ENCODE data around the gene SFTA2. TPM values are rescaled to one million over a fixed set of nuclear protein-coding genes. Genes with fewer than 3 reads are reported as not detected.

SFTA2 gene
- total RNA-seq, 4 donors from 2014 or later, result not detected

DNA sequence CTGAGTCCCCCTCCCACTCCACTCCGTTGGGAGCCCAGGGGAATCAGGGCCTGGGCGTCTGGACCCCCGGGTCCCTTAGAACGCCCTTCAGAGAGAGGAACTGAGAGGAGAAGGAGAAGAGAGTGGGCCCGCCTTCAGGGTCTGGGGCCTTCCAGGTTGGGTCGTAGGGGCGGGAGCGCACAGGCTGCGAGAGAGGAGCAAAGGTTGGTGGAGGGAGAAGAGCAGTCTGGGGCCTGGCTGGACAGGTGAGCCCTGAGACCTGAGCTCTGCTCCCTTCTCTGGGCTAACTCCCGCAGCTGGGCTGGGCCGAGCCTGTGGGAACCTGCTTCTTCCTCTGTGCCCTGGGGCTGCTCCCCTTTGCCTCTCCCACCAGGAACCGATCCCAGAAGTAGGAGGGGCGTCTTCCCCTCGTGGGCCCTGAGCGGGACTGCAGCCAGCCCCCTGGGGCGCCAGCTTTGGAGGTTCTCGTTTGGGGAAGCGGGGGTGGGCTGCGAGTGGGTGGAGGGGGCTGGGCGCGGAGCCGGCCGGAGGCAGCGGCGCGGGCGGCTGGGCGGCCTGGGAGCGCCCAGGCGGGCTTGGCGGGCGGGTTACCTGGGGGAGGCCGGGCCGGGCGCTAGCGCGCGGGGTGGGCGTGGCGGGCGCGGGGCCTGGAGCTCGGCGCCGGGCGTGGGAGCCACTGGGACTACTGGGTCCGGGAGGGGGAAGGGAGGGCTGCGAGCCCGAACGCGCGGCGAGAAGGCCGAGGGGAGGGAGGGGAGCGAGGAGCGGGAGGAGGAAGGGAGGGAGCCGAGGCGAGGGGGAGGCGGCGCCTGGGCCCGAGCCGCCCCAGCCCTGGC lies 48.1 kb downstream of the SFTA2 start, which contains the start of gene DDR1:
Gene DDR1, plus strand, starts transcription at position 835 of the 836 bp plus-strand sequence. CDS start 4,211 bp downstream, outside the sequence.
- no peaks in the 10 kb centered on the region for H3K27me3 ChIP-seq
- ATAC-seq (peak; percentile 6 to 45), DNase-seq (peak; percentile 65 to 89)
- peak within 1 kb of the TSS; percentile 66 to 92 (median 78) for H3K4me3 ChIP-seq
- no peaks in the 10 kb centered on the region for H3K9me3 ChIP-seq
- peak within 1 kb of the TSS; percentile 89 to 97 (median 94) for H3K27ac ChIP-seq
- in situ Hi-C loops (cut with MboI; ENCODE audit: low sequenced_read_pairs in 4 of 4) (loop anchor here in 1 of 4 donors (25.0 kb wide), 1 partner anchor 147 kb away; the partner anchor contains the start of genes FLOT1 and IER3), intact Hi-C loops (cut with DNase I; ENCODE audit: low total_unique reads) (loop anchor here (2.0 to 5.0 kb wide), 2 partner anchors 55 to 197 kb away; partner anchors contain the start of gene PPP1R18)
- TF ChIP-seq, protein P1, sequence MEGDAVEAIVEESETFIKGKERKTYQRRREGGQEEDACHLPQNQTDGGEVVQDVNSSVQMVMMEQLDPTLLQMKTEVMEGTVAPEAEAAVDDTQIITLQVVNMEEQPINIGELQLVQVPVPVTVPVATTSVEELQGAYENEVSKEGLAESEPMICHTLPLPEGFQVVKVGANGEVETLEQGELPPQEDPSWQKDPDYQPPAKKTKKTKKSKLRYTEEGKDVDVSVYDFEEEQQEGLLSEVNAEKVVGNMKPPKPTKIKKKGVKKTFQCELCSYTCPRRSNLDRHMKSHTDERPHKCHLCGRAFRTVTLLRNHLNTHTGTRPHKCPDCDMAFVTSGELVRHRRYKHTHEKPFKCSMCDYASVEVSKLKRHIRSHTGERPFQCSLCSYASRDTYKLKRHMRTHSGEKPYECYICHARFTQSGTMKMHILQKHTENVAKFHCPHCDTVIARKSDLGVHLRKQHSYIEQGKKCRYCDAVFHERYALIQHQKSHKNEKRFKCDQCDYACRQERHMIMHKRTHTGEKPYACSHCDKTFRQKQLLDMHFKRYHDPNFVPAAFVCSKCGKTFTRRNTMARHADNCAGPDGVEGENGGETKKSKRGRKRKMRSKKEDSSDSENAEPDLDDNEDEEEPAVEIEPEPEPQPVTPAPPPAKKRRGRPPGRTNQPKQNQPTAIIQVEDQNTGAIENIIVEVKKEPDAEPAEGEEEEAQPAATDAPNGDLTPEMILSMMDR (IDR thresholded peaks at IDR 0.05 in 4 of 5, conservative IDR thresholded peaks at IDR 0.05 in 1 of 5), result no peak
- TF ChIP-seq POLR2A (IDR thresholded peaks at IDR 0.05), result no peak
- peaks cover 56 to 63% of the 10 kb centered on the region in 2 donors for H3K4me1 ChIP-seq
- peaks cover 0 to 2% of the 10 kb centered on the region in 2 donors for H3K36me3 ChIP-seq

DNA sequence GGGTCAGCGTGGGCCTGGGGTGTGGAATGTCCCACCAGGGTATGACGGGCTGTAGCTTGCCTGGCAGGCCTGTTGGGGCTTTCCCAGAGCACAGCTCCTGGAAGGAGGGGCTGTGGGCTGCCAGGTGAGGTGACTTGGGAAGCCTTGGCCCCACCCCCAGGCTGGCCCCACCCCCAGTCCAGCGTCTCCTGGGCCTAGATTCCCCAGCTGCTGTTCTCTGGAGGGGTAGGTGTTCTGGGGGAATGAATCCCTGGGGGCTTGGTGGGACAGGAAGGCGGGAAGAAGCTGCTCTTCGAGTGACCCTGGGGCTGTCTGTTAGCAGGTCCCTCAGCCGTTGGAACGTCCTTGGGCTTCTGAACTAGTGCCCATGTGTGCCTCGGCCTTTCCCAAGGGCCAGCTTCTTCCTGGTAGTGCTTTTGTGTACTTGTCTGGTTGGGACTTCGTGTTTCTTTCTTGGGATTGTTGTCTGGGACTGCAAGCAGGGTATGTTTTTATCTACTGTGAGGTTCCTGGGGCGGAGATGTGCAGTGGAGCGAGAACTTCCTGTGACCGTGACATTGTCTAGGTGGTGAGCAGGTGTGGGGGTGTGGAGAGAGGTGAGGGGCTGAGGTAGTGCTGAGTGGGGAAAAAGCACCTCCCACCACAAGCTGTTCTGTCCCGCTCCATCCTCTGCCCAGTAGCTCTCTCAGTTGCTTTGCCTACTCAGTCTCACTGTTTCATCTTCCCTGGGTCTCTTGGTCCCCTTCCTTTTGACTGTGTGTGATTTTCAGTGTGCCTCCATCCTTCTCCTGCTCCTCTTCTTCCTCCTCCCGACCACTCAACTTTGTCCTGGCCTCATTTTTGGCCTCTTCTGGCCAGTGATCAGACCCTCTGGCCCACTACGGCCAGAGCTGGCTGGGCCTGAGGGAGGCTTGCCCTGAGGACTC lies 48.9 kb downstream of the SFTA2 start:
- Histone ChIP-seq H3K9me3 (no peaks in the 10 kb centered on the region), H3K36me3 (no peaks in the 10 kb centered on the region), H3K27me3 (no peaks in the 10 kb centered on the region), H3K27ac (peak overlapping the region; percentile 89 to 97 (median 94)), H3K4me1 (peaks cover 53 to 57% of the 10 kb centered on the region in 2 donors), H3K4me3 (peak overlapping the region; percentile 66 to 92 (median 78))
- TF ChIP-seq, protein P1 (IDR thresholded peaks at IDR 0.05 in 4 of 5, conservative IDR thresholded peaks at IDR 0.05 in 1 of 5), result no peak
- TF ChIP-seq POLR2A (IDR thresholded peaks at IDR 0.05), result peak in 1 of 2 donors; percentile 14
- intact Hi-C loops (cut with DNase I; ENCODE audit: low total_unique reads) (loop anchor here (5.0 kb wide), 1 partner anchor 196 kb away; the partner anchor contains the start of gene PPP1R18), in situ Hi-C loops (cut with MboI; ENCODE audit: low sequenced_read_pairs in 4 of 4) (loop anchor here in 1 of 4 donors (25.0 kb wide), 1 partner anchor 146 kb away; the partner anchor contains the start of genes FLOT1 and IER3)
- peak in 1 of 2 donors; percentile 74 for DNase-seq
- no peak for ATAC-seq

DNA sequence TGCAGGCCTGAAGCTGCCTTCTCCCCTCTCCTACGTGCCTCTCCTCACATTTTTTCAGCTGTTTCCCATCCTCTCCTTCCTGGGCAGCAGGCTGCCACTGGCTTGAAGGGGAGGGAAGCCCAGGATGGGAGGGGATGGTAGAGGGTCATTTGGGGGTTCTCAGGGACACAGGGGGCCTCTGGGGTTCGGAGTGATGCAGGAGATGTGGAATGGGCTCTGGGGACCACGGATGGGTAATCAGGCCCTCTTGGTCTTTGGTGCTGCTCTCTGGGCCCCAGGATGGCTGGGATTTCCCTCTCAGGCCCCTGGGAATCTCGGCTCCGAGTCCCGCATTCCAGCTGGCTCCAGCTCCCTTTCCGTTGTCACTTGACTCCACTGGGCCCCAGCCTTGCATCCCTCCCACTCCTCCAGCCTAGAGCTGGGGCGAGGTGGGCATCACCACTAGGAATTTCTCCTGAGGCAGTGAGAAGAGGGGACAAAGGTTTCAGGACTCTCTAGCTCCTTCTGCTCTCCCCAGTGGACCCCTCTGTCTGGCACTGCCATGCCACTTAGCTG lies 49.7 kb downstream of the SFTA2 start:
- intact Hi-C loops (cut with DNase I; ENCODE audit: low total_unique reads), result loop anchor here (5.0 kb wide), 1 partner anchor 195 kb away; the partner anchor contains the start of gene PPP1R18
- peaks cover 53 to 56% of the 10 kb centered on the region in 2 donors for H3K4me1 ChIP-seq
- in situ Hi-C loops (cut with MboI; ENCODE audit: low sequenced_read_pairs in 4 of 4), result loop anchor here in 1 of 4 donors (25.0 kb wide), 1 partner anchor 145 kb away; the partner anchor contains the start of genes FLOT1 and IER3

More for the DNA sequence above, 49.7 kb downstream of the SFTA2 start:
- Histone ChIP-seq H3K36me3 (no peaks in the 10 kb centered on the region), H3K9me3 (no peaks in the 10 kb centered on the region), H3K4me3 (no peak overlapping the region), H3K27me3 (no peaks in the 10 kb centered on the region), H3K27ac (peak overlapping the region; percentile 89 to 97 (median 94))
- TF ChIP-seq, protein P1 (IDR thresholded peaks at IDR 0.05 in 4 of 5, conservative IDR thresholded peaks at IDR 0.05 in 1 of 5), result no peak
- ATAC-seq, result no peak
- DNase-seq, result no peak

Data from gastrocnemius medialis (tissue), 4 donors.